Measurements from ENCODE around the gene BCAN. TPM values are rescaled to one million over a fixed set of nuclear protein-coding genes. Genes with fewer than 3 reads are reported as not detected.

BCAN gene
- total RNA-seq, 1 experiment from 2014 or later = 1.2 TPM

GRCh38 chr1:156693848-156694689, 52.2 kb downstream of the BCAN start:
- peak overlapping the region; percentile 53 for H3K4me2 ChIP-seq (ENCODE audit: insufficient read depth, insufficient read length, low read length)
- peaks cover 6 to 22% (median 19%) of the 10 kb centered on the region in 3 experiments for H3K36me3 Mint-ChIP-seq (ENCODE audit: insufficient read depth in 1 of 3, low read depth in 3 of 3)
- H3K9me3 ChIP-seq (ENCODE audit: control insufficient read depth, low read depth, low read length) = no peaks in the 10 kb centered on the region
- no peak overlapping the region for H3K9ac ChIP-seq (ENCODE audit: extremely low read depth, insufficient read length, low read length)
- H3K23ac ChIP-seq (ENCODE audit: insufficient read length, low read depth, low read length) = no peak overlapping the region
- peak overlapping the region; percentile 55 for H4K91ac ChIP-seq (ENCODE audit: insufficient read length, low read depth, low read length)
- no peaks in the 10 kb centered on the region for H3K79me2 ChIP-seq (ENCODE audit: insufficient read depth, low read length)
- peak overlapping the region; percentile 54 to 75; a peak in 4 of 5 replicates for H3K4me3 Mint-ChIP-seq
- peak overlapping the region; percentile 80; the same call in 1 of the 2 replicates for H3K14ac ChIP-seq (ENCODE audit: insufficient read depth, low read length)
- H3K56ac ChIP-seq (ENCODE audit: insufficient read length, low read depth, low read length) = no peak overlapping the region
- H4K8ac ChIP-seq (replicated peaks; ENCODE audit: insufficient read length, low read depth, low read length) = no peak overlapping the region
- H2BK12ac ChIP-seq (ENCODE audit: insufficient read length, low read depth, low read length) = peak overlapping the region; percentile 30
- H2BK20ac ChIP-seq (ENCODE audit: low read depth, low read length, poor library complexity, severe bottlenecking) = no peak overlapping the region
- no peak overlapping the region for H2AFZ ChIP-seq (ENCODE audit: low read length)
- TF ChIP-seq, protein P1, sequence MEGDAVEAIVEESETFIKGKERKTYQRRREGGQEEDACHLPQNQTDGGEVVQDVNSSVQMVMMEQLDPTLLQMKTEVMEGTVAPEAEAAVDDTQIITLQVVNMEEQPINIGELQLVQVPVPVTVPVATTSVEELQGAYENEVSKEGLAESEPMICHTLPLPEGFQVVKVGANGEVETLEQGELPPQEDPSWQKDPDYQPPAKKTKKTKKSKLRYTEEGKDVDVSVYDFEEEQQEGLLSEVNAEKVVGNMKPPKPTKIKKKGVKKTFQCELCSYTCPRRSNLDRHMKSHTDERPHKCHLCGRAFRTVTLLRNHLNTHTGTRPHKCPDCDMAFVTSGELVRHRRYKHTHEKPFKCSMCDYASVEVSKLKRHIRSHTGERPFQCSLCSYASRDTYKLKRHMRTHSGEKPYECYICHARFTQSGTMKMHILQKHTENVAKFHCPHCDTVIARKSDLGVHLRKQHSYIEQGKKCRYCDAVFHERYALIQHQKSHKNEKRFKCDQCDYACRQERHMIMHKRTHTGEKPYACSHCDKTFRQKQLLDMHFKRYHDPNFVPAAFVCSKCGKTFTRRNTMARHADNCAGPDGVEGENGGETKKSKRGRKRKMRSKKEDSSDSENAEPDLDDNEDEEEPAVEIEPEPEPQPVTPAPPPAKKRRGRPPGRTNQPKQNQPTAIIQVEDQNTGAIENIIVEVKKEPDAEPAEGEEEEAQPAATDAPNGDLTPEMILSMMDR (conservative IDR thresholded peaks at IDR 0.05) = no peak
- no peak overlapping the region for H4K5ac ChIP-seq (ENCODE audit: insufficient read length, low read depth, low read length)
- peaks cover 9% of the 10 kb centered on the region for H3K27me3 Mint-ChIP-seq (ENCODE audit: low read depth)
- H3K79me1 ChIP-seq (ENCODE audit: insufficient read depth, low read depth, low read length, poor library complexity, severe bottlenecking) = no peaks in the 10 kb centered on the region
- H3K9me3 Mint-ChIP-seq = no peaks in the 10 kb centered on the region
- no peaks in the 10 kb centered on the region for H4K20me1 ChIP-seq (ENCODE audit: control insufficient read depth, insufficient read depth, insufficient read length)
- H3K27ac ChIP-seq (ENCODE audit: insufficient read length, low read depth, low read length) = peak overlapping the region; percentile 32
- H3T11ph ChIP-seq (ENCODE audit: low read length) = no peak overlapping the region
- peaks cover 17% of the 10 kb centered on the region; the same call in 1 of the 2 replicates for H3K4me1 ChIP-seq (ENCODE audit: insufficient read depth, low read length)
- no peaks in the 10 kb centered on the region for H3K27me3 ChIP-seq (ENCODE audit: insufficient read depth, low read length)
- no peak overlapping the region for H2BK15ac ChIP-seq (ENCODE audit: low read depth, low read length)
- H3K4me1 Mint-ChIP-seq = peaks cover 52 to 65% of the 10 kb centered on the region in 2 experiments
- no peak overlapping the region for H2BK120ac ChIP-seq (ENCODE audit: low read depth, low read length, poor library complexity, severe bottlenecking)
- H3K23me2 ChIP-seq (ENCODE audit: insufficient read length, low read depth, low read length, poor library complexity, severe bottlenecking) = peaks cover 10% of the 10 kb centered on the region
- H3K4ac ChIP-seq (ENCODE audit: low read depth, low read length) = peak overlapping the region; percentile 20; the same call in 1 of the 2 replicates
- H3K18ac ChIP-seq (ENCODE audit: insufficient read length, low read depth, low read length) = peak overlapping the region; percentile 51
- no CpG with 5 or more reads among the region's 12 CpGs for WGBS (ENCODE audit: extremely low coverage, insufficient read length, low lambda C conversion rate)
- H2BK5ac ChIP-seq (ENCODE audit: insufficient read length, low read length) = no peak overlapping the region
- H2AK5ac ChIP-seq (ENCODE audit: insufficient read length, low read length) = peak overlapping the region; percentile 54
- H3K27ac Mint-ChIP-seq = peak overlapping the region; percentile 90 to 92 (median 91)
- peak; percentile 76 for DNase-seq
